H1 (cell line): Measurements from ENCODE around the gene MSTN. TPM values are rescaled to one million over a fixed set of nuclear protein-coding genes. Genes with fewer than 3 reads are reported as not detected.

Experiments used
- CTCF ChIA-PET: fragments of 300-600 bp; sonication (Branson Sonifier 250); formaldehyde crosslinking; loops from one replicate; lab custom pipeline; 2021; ENCODE audit not compliant: partially characterized antibody; lab: Charles Lee
- POLR2A ChIA-PET: fragments of 300-600 bp; sonication (Branson Sonifier 250); formaldehyde crosslinking; loops from one replicate; lab custom pipeline; 2021; ENCODE audit warnings: inconsistent platforms; ENCODE audit not compliant: partially characterized antibody; lab: Charles Lee
- DNase-seq, 2 experiments: peaks; one replicate each; pipeline versions ENCODE4 v3.0.0 to v3.0.0-alpha.2; 2010 to 2022; ENCODE audit warnings: low spot score in 2 of 2, low read depth in 1 of 2, mixed read lengths in 1 of 2
- FAIRE-seq: peaks from 2 replicates; lab custom pipeline; 2011; peaks lifted over from hg19 to GRCh38; lab: Jason Lieb, UNC
- H2AFZ ChIP-seq: 2 replicates; pipeline ENCODE4 v1.8.1; 2012; ENCODE audit warnings: low read length, inconsistent platforms
- H2AK5ac ChIP-seq: 2 replicates; pipeline ENCODE4 v1.6.1; 2013; ENCODE audit warnings: low read depth, low read length
- H2BK120ac ChIP-seq: replicated peaks from 2 replicates; pipeline ENCODE3; 2013; ENCODE audit warnings: low read depth, low read length, inconsistent platforms
- H2BK12ac ChIP-seq: 2 replicates; pipeline ENCODE4 v1.6.1; 2013; ENCODE audit warnings: low read depth, low read length
- H2BK15ac ChIP-seq: 2 replicates; pipeline ENCODE4 v1.6.1; 2013; ENCODE audit warnings: low read length
- H2BK20ac ChIP-seq: 2 replicates; pipeline ENCODE4 v1.6.1; 2013; ENCODE audit warnings: low read length
- H2BK5ac ChIP-seq: 2 replicates; pipeline ENCODE4 v1.6.1; 2013; ENCODE audit warnings: low read depth, low read length
- H3K14ac ChIP-seq: 2 replicates; pipeline ENCODE4 v1.6.1; 2013; ENCODE audit warnings: inconsistent platforms; ENCODE audit not compliant: insufficient read length
- H3K18ac ChIP-seq: 2 replicates; pipeline ENCODE4 v1.6.1; 2013; ENCODE audit warnings: low read length; ENCODE audit errors: extremely low read depth
- H3K23ac ChIP-seq: 2 replicates; pipeline ENCODE4 v1.6.1; 2013; ENCODE audit warnings: inconsistent platforms; ENCODE audit not compliant: insufficient read length
- H3K23me2 ChIP-seq: 2 replicates; pipeline ENCODE4 v1.6.1; 2013; ENCODE audit warnings: low read depth, low read length
- H3K27ac ChIP-seq: 2 replicates; pipeline ENCODE4 v1.6.1; 2011; ENCODE audit warnings: low read depth, low read length, inconsistent platforms
- H3K27me3 ChIP-seq, 4 experiments: replicated peaks in 1 of 4; 1 replicate in 1 of 4; 2 replicates in 3 of 4; pipeline versions ENCODE4 v1.6.1 to v1.8.1; 2011 to 2013; ENCODE audit warnings: low read length in 3 of 4, mild to moderate bottlenecking in 3 of 4, inconsistent platforms in 2 of 4, mixed read lengths in 2 of 4, moderate library complexity in 1 of 4; ENCODE audit not compliant: control insufficient read depth in 3 of 4, insufficient read depth in 3 of 4; ENCODE audit errors: extremely low read depth in 1 of 4
- H3K36me3 ChIP-seq, 4 experiments: 2 replicates each; pipeline versions ENCODE4 v1.6.1 to v1.8.1; 2011 to 2013; ENCODE audit warnings: mild to moderate bottlenecking in 4 of 4, low read length in 3 of 4, moderate library complexity in 2 of 4, control low read depth in 1 of 4, inconsistent platforms in 1 of 4; ENCODE audit not compliant: insufficient read depth in 4 of 4, control insufficient read depth in 2 of 4
- H3K4ac ChIP-seq: replicated peaks from 2 replicates; pipeline ENCODE3; 2013; ENCODE audit warnings: low read length, low read depth, mixed read lengths, inconsistent platforms; ENCODE audit not compliant: insufficient read length
- H3K4me1 ChIP-seq, 4 experiments: replicated peaks in 1 of 4; 1 replicate in 1 of 4; 2 replicates in 3 of 4; pipeline versions ENCODE4 v1.6.1 to v1.8.1; 2011 to 2013; ENCODE audit warnings: low read length in 3 of 4, inconsistent platforms in 2 of 4, mixed read lengths in 1 of 4; ENCODE audit not compliant: insufficient read depth in 4 of 4, control insufficient read depth in 3 of 4
- H3K4me2 ChIP-seq, 2 experiments: 2 replicates each; pipeline versions ENCODE4 v1.6.1 to v1.8.1; 2011 to 2013; ENCODE audit warnings: low read depth in 2 of 2, low read length in 2 of 2, control low read depth in 1 of 2, inconsistent platforms in 1 of 2, mild to moderate bottlenecking in 1 of 2; ENCODE audit not compliant: insufficient read depth in 1 of 2
- H3K4me3 ChIP-seq, 4 experiments: fragments of 200-600, 300-600 bp in 1 of 4; sonication (generic), shearing (Covaris generic), sonication (Bioruptor Twin) in 1 of 4; 2 replicates each; pipeline versions ENCODE4 v1.5.1 to v1.8.1; 2011 to 2016; ENCODE audit warnings: low read length in 4 of 4, low read depth in 3 of 4, control low read depth in 2 of 4, inconsistent platforms in 2 of 4, mild to moderate bottlenecking in 2 of 4, mixed read lengths in 1 of 4, moderate library complexity in 1 of 4; ENCODE audit not compliant: insufficient read depth in 2 of 4; ENCODE audit errors: extremely low read depth in 1 of 4
- H3K56ac ChIP-seq: replicated peaks from 2 replicates; pipeline ENCODE3; 2013; ENCODE audit warnings: low read depth, mild to moderate bottlenecking, mixed read lengths, low read length, inconsistent platforms; ENCODE audit not compliant: insufficient read length
- H3K79me1 ChIP-seq: 2 replicates; pipeline ENCODE4 v1.6.1; 2013; ENCODE audit warnings: low read depth, low read length, control low read depth
- H3K79me2 ChIP-seq, 2 experiments: 2 replicates each; pipeline versions ENCODE4 v1.6.1 to v1.8.1; 2012 to 2013; ENCODE audit warnings: low read length in 2 of 2, mild to moderate bottlenecking in 2 of 2, inconsistent platforms in 1 of 2; ENCODE audit not compliant: insufficient read depth in 2 of 2, control insufficient read depth in 1 of 2
- H3K9ac ChIP-seq, 4 experiments: replicated peaks in 1 of 4; 1 replicate in 1 of 4; 2 replicates in 3 of 4; pipeline versions ENCODE4 v1.6.1 to v1.8.1; 2011 to 2013; ENCODE audit warnings: low read depth in 3 of 4, low read length in 3 of 4, control low read depth in 2 of 4, mild to moderate bottlenecking in 2 of 4, moderate library complexity in 2 of 4, inconsistent platforms in 1 of 4; ENCODE audit errors: extremely low read depth in 1 of 4
- H3K9me3 ChIP-seq, 2 experiments: 2 replicates each; pipeline versions ENCODE4 v1.6.1 to v1.8.1; 2012 to 2013; ENCODE audit warnings: mild to moderate bottlenecking in 2 of 2, moderate library complexity in 2 of 2, control low read depth in 1 of 2, inconsistent platforms in 1 of 2, low read depth in 1 of 2, low read length in 1 of 2, mixed read lengths in 1 of 2; ENCODE audit not compliant: insufficient read depth in 2 of 2
- H4K20me1 ChIP-seq, 2 experiments: replicated peaks in 1 of 2; 2 replicates each; pipeline versions ENCODE3 to v1.8.1; 2011 to 2013; ENCODE audit warnings: inconsistent platforms in 2 of 2, low read length in 2 of 2, mild to moderate bottlenecking in 1 of 2; ENCODE audit not compliant: insufficient read depth in 2 of 2, control insufficient read depth in 1 of 2
- H4K5ac ChIP-seq: 2 replicates; pipeline ENCODE4 v1.6.1; 2013; ENCODE audit warnings: low read length, low read depth, mixed read lengths, inconsistent platforms; ENCODE audit not compliant: insufficient read length
- H4K8ac ChIP-seq: 2 replicates; pipeline ENCODE4 v1.8.0; 2013; ENCODE audit warnings: mild to moderate bottlenecking, moderate library complexity, low read length, inconsistent platforms; ENCODE audit not compliant: insufficient read depth; ENCODE audit errors: extremely low read depth
- H4K91ac ChIP-seq: replicated peaks from 2 replicates; pipeline ENCODE3; 2013; ENCODE audit warnings: low read length, mixed read lengths, inconsistent platforms; ENCODE audit not compliant: insufficient read length
- RNF2 ChIP-seq: fragments of 200-900, 300-1000 bp; sonication (generic); IDR thresholded peaks from 2 replicates; pipeline ENCODE4 v1.7.1; 2016; ENCODE audit warnings: borderline replicate concordance, low read depth, mild to moderate bottlenecking, antibody characterized with exemption, low read length; ENCODE audit not compliant: poor library complexity, severe bottlenecking; ENCODE audit errors: missing control alignments
- SAP30 ChIP-seq: fragments of 300-600 bp; sonication (generic); IDR thresholded peaks from 2 replicates; pipeline ENCODE4 v1.7.1; 2012; ENCODE audit warnings: low read length, moderate library complexity, mild to moderate bottlenecking, inconsistent platforms; ENCODE audit not compliant: insufficient read depth, insufficient replicate concordance
- ZNF274 ChIP-seq: IDR thresholded peaks from 2 replicates; pipeline ENCODE4 v1.7.0; 2012; ENCODE audit warnings: low read length, borderline replicate concordance; ENCODE audit errors: extremely low read depth
- WGBS, 2 experiments: shearing (Covaris generic) in 1 of 2; methylation state at CpG; one replicate each; pipeline versions ENCODE4 v1.1.6 to v1.1.7; 2013 to 2015; ENCODE audit warnings: low lambda C conversion rate in 2 of 2, mixed read lengths in 2 of 2, inconsistent platforms in 1 of 2, low coverage in 1 of 2, missing lambda C conversion rate in 1 of 2; ENCODE audit not compliant: insufficient replicate concordance in 2 of 2, insufficient coverage in 1 of 2, insufficient read length in 1 of 2; ENCODE audit errors: extremely low coverage in 1 of 2, missing lambda C conversion rate in 1 of 2; 5-methylcytosine and 5-hydroxymethylcytosine counted together
- polyA plus RNA-seq, 7 experiments: library from polyadenylated mRNA; depleted of rRNA in 3 of 7; stranded (reverse) in 5 of 7; unstranded in 2 of 7; fragments of >200 nt in 5 of 7; fragments of 200-250 nt in 2 of 7; gene quantifications; 1 replicate in 5 of 7; 2 replicates in 1 of 7; 4 replicates in 1 of 7; pipeline versions ENCODE4 v1.2.1 to v1.2.3, GENCODE V29; 2011 to 2013; ENCODE audit warnings: missing spikeins in 2 of 7, mixed read lengths in 2 of 7
- total RNA-seq: library from RNA; stranded (reverse); fragmentation: NEBNext Ultra II Directional; extraction: Animal tissue kit (Norgen Biotek cat#: 25700); gene quantifications from 2 replicates; pipeline ENCODE4 v1.2.1, GENCODE V29; 2021

Gene MSTN
- total and polyA plus RNA-seq, 2 of the 8 experiments (the other 6 are each of a cell fraction or from before 2014, with no cell fraction given), result not detected

DNA sequence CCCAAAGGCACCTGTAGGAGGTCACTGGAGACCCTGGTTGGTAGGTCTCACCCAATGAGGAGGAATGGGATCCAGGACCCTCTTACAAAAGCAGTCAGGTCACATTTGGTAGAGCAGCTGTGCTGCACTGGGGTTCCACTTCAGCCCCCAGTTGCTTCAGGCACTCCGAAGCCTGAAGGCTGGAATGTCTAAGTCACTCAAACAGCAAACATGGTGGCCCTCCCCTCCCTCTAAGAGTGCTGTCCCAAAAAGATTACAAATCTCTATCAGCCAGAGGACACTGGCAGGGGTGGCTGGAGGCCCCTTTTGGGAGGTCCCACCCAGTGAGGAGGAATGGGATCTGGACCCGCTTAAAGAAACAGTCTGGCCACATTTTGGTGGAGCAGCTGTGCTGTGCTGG is 17.7 kb downstream of the MSTN start:
- H3K9ac ChIP-seq, result no peak overlapping the region
- H2AK5ac ChIP-seq, result no peak overlapping the region
- no peak overlapping the region for H4K91ac ChIP-seq
- H2BK15ac ChIP-seq, result no peak overlapping the region
- H2BK12ac ChIP-seq, result no peak overlapping the region
- no peaks in the 10 kb centered on the region for H4K20me1 ChIP-seq
- H3K4ac ChIP-seq, result no peak overlapping the region
- H3K79me1 ChIP-seq, result no peaks in the 10 kb centered on the region
- H3K27ac ChIP-seq, result no peak overlapping the region
- H2BK120ac ChIP-seq, result no peak overlapping the region
- H2BK5ac ChIP-seq, result no peak overlapping the region
- DNase-seq, result no peak
- FAIRE-seq, result no peak
- WGBS, 2 experiments, result 100% methylated on average over 2 of the region's 2 CpGs; no CpG with 5 or more reads in 1 of the 2 experiments
- no peak overlapping the region for H3K56ac ChIP-seq
- H4K5ac ChIP-seq, result no peak overlapping the region
- no peaks in the 10 kb centered on the region for H3K36me3 ChIP-seq
- POLR2A ChIA-PET, result no interaction called here
- no peak overlapping the region for H3K18ac ChIP-seq
- no peak overlapping the region for H3K23ac ChIP-seq
- TF ChIP-seq SAP30 (no peak), RNF2 (no peak), ZNF274 (no peak)
- TF ChIP-seq, all 59 proteins: peak for 0
- H2AFZ ChIP-seq, result no peak overlapping the region
- no peak overlapping the region for H3K4me2 ChIP-seq
- no peaks in the 10 kb centered on the region for H3K23me2 ChIP-seq
- no peak overlapping the region for H3K14ac ChIP-seq
- no peak overlapping the region for H4K8ac ChIP-seq
- H3K4me1 ChIP-seq, result no peaks in the 10 kb centered on the region
- H3K9me3 ChIP-seq, result no peaks in the 10 kb centered on the region
- H3K79me2 ChIP-seq, result no peaks in the 10 kb centered on the region
- H3K27me3 ChIP-seq, result no peaks in the 10 kb centered on the region
- no peak overlapping the region for H2BK20ac ChIP-seq
- no peak overlapping the region for H3K4me3 ChIP-seq
- CTCF ChIA-PET, result interaction anchor here (1.2 kb wide), 1 partner anchor 18 kb away, joined by 3 read pairs; no protein-coding TSS in a partner anchor
